ENCODE data around the gene DOCK6.

Gene DOCK6

DNA sequence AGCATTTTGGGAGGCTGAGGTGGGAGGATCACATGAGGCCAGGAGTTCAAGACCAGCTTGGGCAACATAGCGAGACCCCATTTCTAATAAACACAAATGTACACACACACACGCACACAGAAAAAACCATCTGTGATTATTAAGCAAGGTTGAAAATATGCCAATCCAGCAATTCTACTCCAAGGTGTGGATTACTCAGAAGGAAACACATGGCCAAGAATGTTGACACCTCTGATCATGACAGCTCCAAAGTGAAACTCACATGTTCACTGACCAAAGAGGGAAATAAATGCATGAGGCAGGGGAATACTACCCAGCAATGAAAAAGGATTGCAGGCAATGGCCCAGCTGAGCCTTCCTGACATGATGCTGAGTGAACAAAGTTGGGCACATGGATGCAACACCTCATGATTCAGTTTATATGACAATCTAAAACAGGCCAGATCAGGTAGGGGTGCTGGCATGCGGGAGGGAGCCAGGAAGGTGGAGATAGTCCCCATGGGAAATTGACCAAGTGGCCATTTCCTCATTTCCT, 4.4 kb downstream of the DOCK6 start:
- TF ChIP-seq REST (IDR thresholded peaks at IDR 0.05; ENCODE audit: insufficient read depth in 1 of 2, low read depth in 2 of 2, low read length in 2 of 2) (no peak), POLR2AphosphoS5 (IDR thresholded peaks at IDR 0.05; ENCODE audit: low read depth, low read length) (no peak), FOXP2 (optimal IDR thresholded peaks at IDR 0.05; ENCODE audit: borderline replicate concordance, extremely low read depth, extremely low read length, insufficient read depth) (no peak), SIN3A (IDR thresholded peaks at IDR 0.05; ENCODE audit: borderline replicate concordance, insufficient read depth, low read length) (no peak), TAF1 (IDR thresholded peaks at IDR 0.05; ENCODE audit: borderline replicate concordance, insufficient read depth, low read length) (no peak)

GRCh38 chr19:11256189-11256588, 6.1 kb downstream of the DOCK6 start:
- TF ChIP-seq SIN3A (IDR thresholded peaks at IDR 0.05; ENCODE audit: borderline replicate concordance, insufficient read depth, low read length) (0 out of 2 replicates have a peak, but pooled peaks have one; percentile 26), FOXP2 (optimal IDR thresholded peaks at IDR 0.05; ENCODE audit: borderline replicate concordance, extremely low read depth, extremely low read length, insufficient read depth) (peak; percentile 68), POLR2AphosphoS5 (IDR thresholded peaks at IDR 0.05; ENCODE audit: low read depth, low read length) (no peak)

- TF ChIP-seq FOXP2 (optimal IDR thresholded peaks at IDR 0.05; ENCODE audit: borderline replicate concordance, extremely low read depth, extremely low read length, insufficient read depth) (no peak), TAF1 (IDR thresholded peaks at IDR 0.05; ENCODE audit: borderline replicate concordance, insufficient read depth, low read length) (no peak), POLR2AphosphoS5 (IDR thresholded peaks at IDR 0.05; ENCODE audit: low read depth, low read length) (no peak), REST (IDR thresholded peaks at IDR 0.05; ENCODE audit: insufficient read depth in 1 of 2, low read depth in 2 of 2, low read length in 2 of 2) (no peak), SIN3A (IDR thresholded peaks at IDR 0.05; ENCODE audit: borderline replicate concordance, insufficient read depth, low read length) (no peak)
Observed at GRCh38 chr19:11254666-11255065, 7.7 kb downstream of the DOCK6 start.

- TF ChIP-seq FOXP2 (optimal IDR thresholded peaks at IDR 0.05; ENCODE audit: borderline replicate concordance, extremely low read depth, extremely low read length, insufficient read depth) (no peak), POLR2AphosphoS5 (IDR thresholded peaks at IDR 0.05; ENCODE audit: low read depth, low read length) (no peak), REST (IDR thresholded peaks at IDR 0.05; ENCODE audit: insufficient read depth in 1 of 2, low read depth in 2 of 2, low read length in 2 of 2) (no peak), TAF1 (IDR thresholded peaks at IDR 0.05; ENCODE audit: borderline replicate concordance, insufficient read depth, low read length) (no peak), SIN3A (IDR thresholded peaks at IDR 0.05; ENCODE audit: borderline replicate concordance, insufficient read depth, low read length) (no peak)
Observed at GRCh38 chr19:11252665-11253355, 9.5 kb downstream of the DOCK6 start.

DNA sequence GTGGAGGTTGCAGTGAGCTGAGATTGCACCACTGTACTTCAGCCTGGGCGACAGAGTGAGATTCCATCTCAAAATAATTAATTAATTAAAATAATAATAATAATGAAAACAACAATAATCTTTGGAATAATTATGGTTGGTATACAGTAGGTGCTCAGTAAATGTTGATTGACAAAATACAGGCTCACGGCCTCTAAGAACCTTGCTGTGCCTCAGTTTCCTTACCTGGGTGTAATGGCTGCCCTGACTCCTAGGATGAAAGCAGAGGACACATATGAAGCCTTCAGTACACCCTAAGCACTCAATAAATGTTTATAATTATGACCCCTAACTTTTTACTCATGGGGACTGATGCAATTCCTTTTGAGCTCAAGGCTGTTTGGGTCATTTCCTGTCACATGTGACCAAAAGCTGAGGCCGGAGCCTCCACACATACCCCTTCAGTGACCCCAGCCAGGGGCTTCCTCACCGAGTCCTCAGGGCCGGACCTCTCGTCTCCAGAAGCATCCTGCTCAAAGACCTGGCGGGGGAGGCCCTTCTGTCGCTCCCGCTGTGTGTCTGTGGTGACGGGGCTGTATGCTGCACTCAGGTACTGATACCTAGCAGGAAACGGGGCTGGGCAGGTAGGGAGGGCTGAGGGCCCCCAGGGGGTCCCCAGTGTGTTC, 10.5 kb downstream of the DOCK6 start:
- TF ChIP-seq POLR2AphosphoS5 (IDR thresholded peaks at IDR 0.05; ENCODE audit: low read depth, low read length) (no peak), REST (IDR thresholded peaks at IDR 0.05; ENCODE audit: insufficient read depth in 1 of 2, low read depth in 2 of 2, low read length in 2 of 2) (no peak), TAF1 (IDR thresholded peaks at IDR 0.05; ENCODE audit: borderline replicate concordance, insufficient read depth, low read length) (no peak), FOXP2 (optimal IDR thresholded peaks at IDR 0.05; ENCODE audit: borderline replicate concordance, extremely low read depth, extremely low read length, insufficient read depth) (no peak), SIN3A (IDR thresholded peaks at IDR 0.05; ENCODE audit: borderline replicate concordance, insufficient read depth, low read length) (no peak)
